ENCODE measurements around the gene GNAT1.

GNAT1 gene

GRCh38 chr3:50190936-50191660 lies at the start of gene GNAT1:
GNAT1 (plus strand) TSS chr3:50191610; CDS start chr3:50191726, 116 bp downstream.
- DNase-seq, result no peak

DNA sequence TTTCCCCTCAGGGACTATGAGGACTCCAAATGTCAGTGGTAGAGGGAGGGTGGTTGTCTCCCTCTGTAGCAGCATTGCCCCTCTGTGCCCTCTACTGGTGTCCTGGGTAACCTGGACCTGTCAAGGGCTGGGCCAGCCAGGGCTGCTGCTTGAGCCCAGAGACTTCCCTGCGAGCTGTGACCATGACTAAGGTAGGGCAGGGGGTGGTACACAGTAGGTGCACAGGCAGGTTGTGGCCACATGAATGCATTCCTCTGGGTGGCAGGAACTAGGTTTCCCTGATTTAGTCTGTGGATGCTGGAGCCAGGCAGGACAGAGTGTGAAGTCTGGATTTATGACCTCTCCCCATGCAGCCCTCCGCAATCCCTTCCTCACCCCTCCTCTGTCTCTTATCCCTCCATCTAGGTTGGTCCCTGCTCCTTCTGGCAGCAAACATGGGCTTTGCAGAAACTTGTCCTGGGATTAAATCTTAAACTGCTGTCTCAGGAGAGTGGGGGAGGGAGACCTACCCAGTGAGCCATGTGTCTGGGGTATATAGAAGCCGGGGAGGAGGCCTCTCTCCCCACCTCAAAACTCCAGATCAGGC lies 45.0 kb upstream of the GNAT1 start:
- no peak for DNase-seq

- no peak for DNase-seq
These were observed 44.4 kb upstream of the GNAT1 start for GRCh38 chr3:50147016-50147415.

DNA sequence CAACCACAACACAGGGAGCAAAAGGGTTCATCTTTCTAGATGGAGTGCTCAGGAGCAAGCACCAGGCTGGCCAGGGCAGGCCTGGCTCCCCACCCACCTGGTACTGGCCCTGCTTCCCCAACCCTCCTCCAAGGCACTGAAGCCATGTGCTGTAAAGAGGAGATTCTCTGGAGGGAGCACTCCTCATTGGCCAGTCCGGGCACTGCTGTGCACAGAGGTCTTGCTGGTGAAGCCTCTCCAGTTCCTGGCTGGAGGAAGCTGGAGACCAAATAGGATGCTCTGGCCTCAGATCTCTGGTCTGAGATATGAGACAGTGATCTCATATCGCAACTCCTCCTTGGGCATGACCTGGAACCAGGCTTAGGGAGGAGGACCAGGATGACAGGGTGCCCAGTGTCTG lies 44.0 kb upstream of the GNAT1 start:
- no peak for DNase-seq

DNA sequence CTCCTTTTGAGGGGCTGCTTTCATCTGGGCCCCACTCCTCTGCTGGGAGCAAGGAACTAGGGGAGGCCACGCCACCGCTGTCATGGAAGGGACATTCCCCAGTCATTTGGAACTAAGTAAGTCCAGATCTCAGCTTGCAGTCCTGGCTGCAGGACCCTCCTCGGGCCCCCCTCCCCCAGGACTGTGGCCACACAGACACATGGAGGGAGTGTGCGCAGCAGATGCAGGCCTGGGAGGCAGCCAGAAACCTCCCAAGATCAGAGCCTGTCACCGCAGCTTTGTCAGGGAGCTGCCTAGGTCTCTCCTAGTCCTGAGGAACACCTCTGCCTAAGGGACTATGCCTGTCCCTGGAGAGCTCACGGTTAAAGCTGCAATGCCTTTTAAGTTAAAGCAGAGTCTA lies 43.5 kb upstream of the GNAT1 start:
- no peak for DNase-seq

DNA sequence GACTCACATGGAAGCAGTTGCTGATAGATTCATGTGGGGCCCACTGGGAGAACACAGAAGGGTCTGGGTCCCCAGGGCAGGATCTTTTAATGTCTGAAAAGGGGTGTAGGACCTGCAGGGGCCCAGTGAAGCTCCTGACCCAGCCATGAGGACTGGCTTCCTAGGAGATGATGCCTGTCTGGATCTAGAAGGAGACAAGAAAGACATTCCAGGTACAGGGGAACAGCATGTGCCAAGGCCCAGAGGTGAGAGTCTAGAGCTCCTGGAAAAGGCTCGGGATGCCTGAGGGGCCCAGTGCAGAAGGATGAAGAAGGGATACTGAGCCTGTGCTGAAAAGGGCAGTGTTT lies 41.0 kb upstream of the GNAT1 start:
- DNase-seq, result no peak

GRCh38 chr3:50150863-50151686 lies 40.3 kb upstream of the GNAT1 start:
- DNase-seq, result no peak

GRCh38 chr3:50151728-50152127 lies 39.7 kb upstream of the GNAT1 start:
- DNase-seq, result no peak

GRCh38 chr3:50153782-50154475 lies 37.5 kb upstream of the GNAT1 start:
- DNase-seq, result no peak

GRCh38 chr3:50154476-50154839 lies 37.0 kb upstream of the GNAT1 start:
- no peak for DNase-seq

DNA sequence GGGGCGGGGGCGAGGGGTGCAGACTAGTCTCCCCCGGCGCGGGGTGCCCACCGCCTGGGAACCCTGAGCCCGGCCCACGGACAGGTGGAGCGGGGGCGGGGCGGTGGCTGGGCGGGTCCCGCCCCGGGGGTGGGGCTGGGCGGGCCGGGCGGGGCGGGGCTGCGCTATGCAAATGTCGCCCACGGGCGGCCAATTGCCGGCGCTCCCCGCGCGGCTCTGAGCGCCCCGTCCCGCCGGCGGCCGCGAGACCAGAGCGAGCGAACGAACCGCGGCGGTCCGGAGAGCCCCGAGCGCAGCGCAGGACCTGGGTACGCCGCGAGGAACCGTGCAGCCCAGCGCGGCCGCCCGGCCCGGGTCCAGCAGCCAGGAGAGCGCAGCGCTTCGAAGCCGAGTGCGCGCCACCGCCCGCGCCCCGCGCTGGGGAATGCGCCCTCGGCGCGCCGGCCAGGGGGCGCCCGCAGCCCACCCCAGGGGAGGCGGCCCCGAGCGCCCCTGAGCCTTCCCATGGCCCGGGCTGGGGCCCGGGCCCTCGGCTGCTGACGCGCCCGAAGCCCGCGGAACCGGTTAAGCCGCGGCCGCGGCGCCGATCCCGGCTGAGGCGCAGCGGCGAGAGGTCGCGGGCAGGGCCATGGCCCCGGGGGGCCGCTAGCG lies 36.4 kb upstream of the GNAT1 start, which contains the start of gene SEMA3F:
SEMA3F (plus strand) TSS at position 485 of the 651 bp plus-strand sequence. CDS start 4,299 bp downstream, outside the sequence.
- peak; percentile 57 for DNase-seq

- DNase-seq, result no peak
These were observed 35.9 kb upstream of the GNAT1 start for GRCh38 chr3:50155491-50155878.

DNA sequence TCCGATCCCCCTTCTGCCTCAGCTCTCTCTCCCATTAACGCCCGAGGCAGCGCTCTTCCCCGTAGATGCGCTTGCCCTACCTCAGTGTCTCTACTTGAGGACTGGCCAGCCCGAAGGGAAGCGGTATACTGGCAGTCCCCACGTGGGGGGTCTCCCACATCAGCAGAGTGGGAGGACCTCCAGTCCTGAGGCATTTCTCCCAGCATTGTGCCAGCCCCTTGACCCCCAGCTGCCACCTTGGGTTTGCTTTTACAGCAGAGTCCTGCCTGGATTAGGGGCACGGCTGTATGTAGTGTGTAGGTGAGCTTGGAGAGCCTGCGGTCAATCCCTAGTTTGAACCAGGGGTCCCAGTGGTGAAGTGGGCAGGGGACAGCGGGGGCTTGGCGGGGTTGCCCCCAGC lies 35.5 kb upstream of the GNAT1 start:
- DNase-seq, result no peak

DNA sequence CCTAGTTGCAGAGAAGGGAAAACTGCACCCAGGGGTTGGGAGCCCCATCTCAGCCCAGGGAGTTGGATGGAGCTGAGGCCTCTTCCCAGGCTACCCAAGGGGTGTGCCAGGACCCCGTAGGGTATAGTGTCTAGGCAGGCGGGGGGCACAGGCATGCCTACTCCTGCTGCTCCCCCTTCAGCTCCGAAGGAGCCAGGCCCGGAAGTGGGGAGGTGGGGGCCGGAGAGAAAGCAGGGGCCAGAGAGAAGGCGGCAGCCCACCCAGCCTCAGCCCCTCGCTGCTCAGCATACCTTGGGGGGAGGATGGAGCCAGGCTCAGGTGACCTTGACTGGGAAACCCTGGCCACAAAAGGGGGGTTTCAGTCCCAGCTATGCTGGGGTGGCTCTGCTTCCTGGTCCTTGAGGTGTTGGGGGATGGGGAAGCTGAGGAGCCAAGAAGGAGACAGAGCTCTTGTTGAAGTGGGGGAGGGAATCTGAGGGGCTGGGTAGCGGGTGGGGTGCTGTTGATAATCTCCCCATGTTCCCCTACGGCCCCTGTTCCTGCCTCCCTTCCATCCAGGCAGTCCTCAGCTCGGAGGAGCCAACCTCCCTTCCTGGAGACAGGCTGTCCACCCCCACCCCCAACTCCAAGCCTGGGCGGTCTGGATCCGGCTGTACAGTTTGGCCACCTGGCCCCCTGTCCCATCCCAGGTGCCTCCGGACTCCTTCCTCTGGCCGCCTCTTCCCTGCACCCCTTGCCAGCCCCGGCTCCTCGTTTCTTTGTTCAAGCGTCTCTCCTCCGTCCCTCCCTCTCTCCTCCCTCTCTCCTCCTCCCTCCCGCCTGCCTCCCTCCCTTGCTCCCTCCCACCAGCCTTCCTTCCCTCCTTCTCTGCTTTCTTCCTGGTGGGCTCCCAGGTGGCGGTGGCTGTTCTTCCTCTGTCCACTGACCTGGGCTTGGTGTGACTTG lies 34.6 kb upstream of the GNAT1 start:
- DNase-seq, result no peak

GRCh38 chr3:50157827-50158529 lies 33.4 kb upstream of the GNAT1 start:
- DNase-seq, result no peak

GRCh38 chr3:50158530-50159146 lies 32.8 kb upstream of the GNAT1 start:
- no peak for DNase-seq

GRCh38 chr3:50160561-50160983 lies 30.8 kb upstream of the GNAT1 start:
- DNase-seq, result no peak

DNA sequence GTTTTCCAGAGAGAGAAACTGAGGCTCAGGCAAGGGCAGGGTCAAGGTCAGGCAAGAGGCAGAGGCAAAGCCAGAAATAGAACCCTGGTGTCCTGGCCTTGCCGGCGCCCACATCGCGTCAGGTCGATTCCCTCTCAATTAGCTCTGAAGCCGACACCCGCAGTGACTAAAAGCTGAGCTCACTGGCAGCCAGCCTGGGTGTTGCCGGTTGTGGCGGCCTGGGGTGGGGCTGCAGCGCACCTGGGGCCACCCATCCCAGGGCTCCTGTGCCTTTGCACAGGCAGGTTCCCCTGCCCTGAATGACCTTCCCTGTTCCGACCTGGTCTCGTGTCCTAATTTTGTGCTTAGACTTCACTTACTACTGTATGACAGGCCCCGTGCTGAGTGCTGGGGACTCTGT lies 30.1 kb upstream of the GNAT1 start:
- no peak for DNase-seq

DNA sequence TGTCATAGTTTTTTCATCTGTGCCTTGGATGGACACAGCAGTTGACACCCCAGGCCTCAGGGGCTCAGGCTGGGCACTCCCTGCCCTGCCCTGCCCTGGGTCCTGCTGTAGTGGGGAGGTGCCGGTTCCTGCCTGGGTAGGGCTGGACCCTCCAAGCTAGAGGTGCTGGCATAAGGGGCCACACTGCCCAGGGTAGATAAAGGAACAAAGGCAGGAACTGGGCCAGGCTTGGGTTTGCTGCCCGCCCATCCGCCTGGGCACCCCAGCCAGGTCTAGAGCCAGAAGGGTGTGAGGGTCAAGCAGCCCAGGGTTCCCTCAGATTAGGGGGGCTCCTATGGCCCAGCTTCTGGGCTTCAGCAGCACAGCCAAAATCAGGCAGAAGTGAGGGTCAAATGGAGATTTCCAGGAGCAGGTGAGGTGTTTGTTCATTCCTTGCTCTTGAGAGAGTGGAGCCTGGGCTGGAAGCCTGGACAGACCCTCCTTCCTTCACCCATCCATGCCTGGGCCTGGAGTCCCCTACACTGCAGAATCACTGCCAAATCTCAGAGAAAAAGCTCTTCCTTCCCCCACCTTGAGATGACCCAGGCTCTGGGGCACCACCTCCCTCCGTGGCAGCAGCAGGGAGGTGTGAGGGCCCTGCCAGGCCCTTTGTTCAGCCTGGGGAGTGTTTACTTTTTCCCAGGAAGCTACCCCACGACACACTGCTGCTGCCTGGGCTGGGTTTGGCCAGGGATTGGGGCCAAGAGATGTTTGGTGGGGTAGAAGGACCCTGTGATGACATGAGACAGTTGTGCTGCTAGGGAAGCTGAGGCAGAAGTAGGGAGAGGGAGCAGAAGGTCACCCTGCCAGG lies 29.2 kb upstream of the GNAT1 start:
- DNase-seq, result no peak
